Thyroid gland (tissue), 4 donors: ENCODE measurements around the gene FANCC. TPM values are rescaled to one million over a fixed set of nuclear protein-coding genes. Genes with fewer than 3 reads are reported as not detected.

Experiments
- DNase-seq, 2 donors: peaks; one replicate each; pipeline ENCODE4 v3.0.0-alpha.2; 2019
- H3K27ac ChIP-seq, 3 donors: fragments of 200-600 bp; sonication (generic); 1 replicate in 2 of 3; 2 replicates in 1 of 3; pipeline ENCODE4 v1.5.1; 2016 to 2019; ENCODE audit warnings: mild to moderate bottlenecking in 1 of 3, moderate library complexity in 1 of 3
- H3K27me3 ChIP-seq: fragments of 200-600 bp; sonication (generic); one replicate; pipeline ENCODE4 v1.5.1; 2019
- H3K36me3 ChIP-seq, 2 donors: fragments of 200-600 bp; sonication (generic); one replicate each; pipeline ENCODE4 v1.5.1; 2016 to 2019
- H3K4me1 ChIP-seq, 2 donors: fragments of 200-600 bp; sonication (generic); one replicate each; pipeline ENCODE4 v1.5.1; 2017 to 2019
- H3K4me3 ChIP-seq, 3 donors: fragments of 200-600 bp; sonication (generic); replicated peaks in 1 of 3; 1 replicate in 2 of 3; 2 replicates in 1 of 3; pipeline ENCODE4 v1.5.1; 2016; ENCODE audit warnings: mild to moderate bottlenecking in 1 of 3
- H3K9me3 ChIP-seq: fragments of 200-600 bp; sonication (generic); one replicate; pipeline ENCODE4 v1.5.1; 2017
- POLR2A ChIP-seq, 2 donors: fragments of 450-650 bp; IDR thresholded peaks; one replicate each; pipeline ENCODE4 v1.6.1; 2017; ENCODE audit warnings: antibody characterized with exemption in 2 of 2, mild to moderate bottlenecking in 2 of 2, moderate library complexity in 1 of 2
- WGBS, 2 donors: methylation state at CpG; one replicate each; pipeline ENCODE4 v1.1.5; 2017; 5-methylcytosine and 5-hydroxymethylcytosine counted together
- intact Hi-C: fragments of 100-400 bp; cut with DNase I; formaldehyde crosslinking; loops from one replicate; pipeline ENCODE4 v1.15.1; 2023
- total RNA-seq, 4 donors: library from RNA; depleted of rRNA; stranded (reverse); fragments of >200 nt; gene quantifications; one replicate each; pipeline ENCODE4 v1.2.3, GENCODE V29; 2016
- TF ChIP-seq, protein P1 (sequence below), 6 experiments: fragments of 200-600 bp in 3 of 6; fragments of 450-650 bp in 3 of 6; sonication (generic) in 3 of 6; IDR thresholded peaks; one replicate each; pipeline ENCODE4 v1.5.1; 2016 to 2019; ENCODE audit warnings: antibody characterized with exemption in 6 of 6, mild to moderate bottlenecking in 2 of 6, inconsistent platforms in 1 of 6, moderate library complexity in 1 of 6

The FANCC gene
- total RNA-seq, 4 donors from 2014 or later = 13.9 to 15.0 (median 14.2) TPM

GRCh38 chr9:95138474-95138873 is 179.0 kb downstream of the FANCC start:
- no peaks in the 10 kb centered on the region for H3K27me3 ChIP-seq
- H3K9me3 ChIP-seq = no peaks in the 10 kb centered on the region
- DNase-seq = no peak
- TF ChIP-seq POLR2A (IDR thresholded peaks at IDR 0.05) = no peak
- TF ChIP-seq, protein P1, sequence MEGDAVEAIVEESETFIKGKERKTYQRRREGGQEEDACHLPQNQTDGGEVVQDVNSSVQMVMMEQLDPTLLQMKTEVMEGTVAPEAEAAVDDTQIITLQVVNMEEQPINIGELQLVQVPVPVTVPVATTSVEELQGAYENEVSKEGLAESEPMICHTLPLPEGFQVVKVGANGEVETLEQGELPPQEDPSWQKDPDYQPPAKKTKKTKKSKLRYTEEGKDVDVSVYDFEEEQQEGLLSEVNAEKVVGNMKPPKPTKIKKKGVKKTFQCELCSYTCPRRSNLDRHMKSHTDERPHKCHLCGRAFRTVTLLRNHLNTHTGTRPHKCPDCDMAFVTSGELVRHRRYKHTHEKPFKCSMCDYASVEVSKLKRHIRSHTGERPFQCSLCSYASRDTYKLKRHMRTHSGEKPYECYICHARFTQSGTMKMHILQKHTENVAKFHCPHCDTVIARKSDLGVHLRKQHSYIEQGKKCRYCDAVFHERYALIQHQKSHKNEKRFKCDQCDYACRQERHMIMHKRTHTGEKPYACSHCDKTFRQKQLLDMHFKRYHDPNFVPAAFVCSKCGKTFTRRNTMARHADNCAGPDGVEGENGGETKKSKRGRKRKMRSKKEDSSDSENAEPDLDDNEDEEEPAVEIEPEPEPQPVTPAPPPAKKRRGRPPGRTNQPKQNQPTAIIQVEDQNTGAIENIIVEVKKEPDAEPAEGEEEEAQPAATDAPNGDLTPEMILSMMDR (IDR thresholded peaks at IDR 0.05) = no peak
- no peak overlapping the region for H3K27ac ChIP-seq
- H3K36me3 ChIP-seq = no peaks in the 10 kb centered on the region
- no peak overlapping the region for H3K4me3 ChIP-seq
- H3K4me1 ChIP-seq = no peaks in the 10 kb centered on the region
- WGBS, 2 donors = 80 to 88% methylated on average over 10 of the region's 10 CpGs
- intact Hi-C loops = no loop called here

- no peaks in the 10 kb centered on the region for H3K36me3 ChIP-seq
- DNase-seq = no peak
- H3K4me3 ChIP-seq = no peak overlapping the region
- no peak for TF ChIP-seq POLR2A (IDR thresholded peaks at IDR 0.05)
- TF ChIP-seq, protein P1 (IDR thresholded peaks at IDR 0.05) = no peak
- no peaks in the 10 kb centered on the region for H3K4me1 ChIP-seq
- intact Hi-C loops = no loop called here
- WGBS, 2 donors = 92 to 95% methylated on average over 14 of the region's 14 CpGs
- H3K27ac ChIP-seq = no peak overlapping the region
- no peaks in the 10 kb centered on the region for H3K9me3 ChIP-seq
- H3K27me3 ChIP-seq = no peaks in the 10 kb centered on the region
Measured at GRCh38 chr9:95137587-95138145, 179.8 kb downstream of the FANCC start.

DNA sequence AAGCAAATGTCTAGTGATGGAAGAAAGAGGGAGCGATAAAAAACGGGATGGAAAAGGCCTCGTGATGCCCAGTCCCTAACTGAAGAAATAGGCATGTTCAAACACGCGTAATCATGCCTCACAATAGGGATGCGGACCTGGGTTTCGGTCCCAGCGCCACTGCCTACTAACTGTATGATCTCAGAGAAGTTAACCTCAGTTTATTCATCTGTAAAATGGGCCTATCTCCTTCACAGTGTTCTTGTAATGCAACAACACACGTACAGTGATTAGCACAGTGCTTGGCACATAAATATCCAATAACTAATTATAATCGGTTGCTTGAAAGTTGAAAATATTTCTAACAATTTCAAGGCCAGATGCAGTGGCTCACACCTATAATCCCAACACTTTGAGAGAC is 181.8 kb downstream of the FANCC start:
- Histone ChIP-seq H3K36me3 (no peaks in the 10 kb centered on the region), H3K27me3 (no peaks in the 10 kb centered on the region), H3K4me1 (peaks cover 0 to 5% of the 10 kb centered on the region in 2 donors), H3K27ac (no peak overlapping the region), H3K9me3 (no peaks in the 10 kb centered on the region), H3K4me3 (no peak overlapping the region)
- WGBS, 2 donors = 98% methylated on average over 10 of the region's 10 CpGs
- no peak for DNase-seq
- intact Hi-C loops = no loop called here
- TF ChIP-seq, protein P1 (IDR thresholded peaks at IDR 0.05) = no peak
- TF ChIP-seq POLR2A (IDR thresholded peaks at IDR 0.05) = no peak

DNA sequence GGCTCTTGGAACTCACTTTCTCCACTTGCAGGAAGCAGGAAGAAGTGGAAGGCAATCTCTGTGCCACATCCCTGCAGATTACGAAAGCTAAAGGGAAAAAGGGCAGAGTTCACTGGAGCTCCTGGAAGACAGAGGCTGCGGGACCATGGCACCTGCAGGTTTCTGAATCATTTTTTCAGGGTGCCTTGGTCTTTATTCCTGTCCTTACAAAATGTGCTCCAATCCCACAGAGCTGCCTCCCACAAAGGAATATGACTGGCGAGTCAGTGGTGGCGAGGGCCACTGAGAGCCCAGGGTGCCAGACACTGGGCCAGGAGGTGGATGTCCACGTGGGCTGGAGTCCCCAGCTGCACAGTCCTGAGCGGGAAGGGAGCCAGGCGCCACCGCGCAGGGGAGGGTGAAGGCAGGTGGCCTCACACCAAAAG is 183.0 kb downstream of the FANCC start:
- 89 to 91% methylated on average over 9 of the region's 9 CpGs for WGBS, 2 donors
- H3K27me3 ChIP-seq = no peaks in the 10 kb centered on the region
- H3K4me1 ChIP-seq = peaks cover 0 to 15% of the 10 kb centered on the region in 2 donors
- H3K27ac ChIP-seq = no peak overlapping the region
- TF ChIP-seq, protein P1 (IDR thresholded peaks at IDR 0.05) = no peak
- TF ChIP-seq POLR2A (IDR thresholded peaks at IDR 0.05) = no peak
- no peaks in the 10 kb centered on the region for H3K36me3 ChIP-seq
- H3K9me3 ChIP-seq = no peaks in the 10 kb centered on the region
- no peak for DNase-seq
- intact Hi-C loops = no loop called here
- no peak overlapping the region for H3K4me3 ChIP-seq

GRCh38 chr9:95133325-95133705 is 184.2 kb downstream of the FANCC start:
- peaks cover 0 to 15% of the 10 kb centered on the region in 2 donors for H3K4me1 ChIP-seq
- H3K36me3 ChIP-seq = no peaks in the 10 kb centered on the region
- no peak for DNase-seq
- H3K4me3 ChIP-seq = no peak overlapping the region
- H3K9me3 ChIP-seq = no peaks in the 10 kb centered on the region
- TF ChIP-seq, protein P1 (IDR thresholded peaks at IDR 0.05) = no peak
- TF ChIP-seq POLR2A (IDR thresholded peaks at IDR 0.05) = no peak
- 91 to 97% methylated on average over 4 of the region's 4 CpGs for WGBS, 2 donors
- H3K27ac ChIP-seq = no peak overlapping the region
- intact Hi-C loops = no loop called here
- no peaks in the 10 kb centered on the region for H3K27me3 ChIP-seq
